Measurements from ENCODE around the gene RAB23. TPM values are rescaled to one million over a fixed set of nuclear protein-coding genes. Genes with fewer than 3 reads are reported as not detected.

The RAB23 gene
- total RNA-seq, 1 donor, result 82.2 TPM

GRCh38 chr6:57183336-57183735 is 38.8 kb downstream of the RAB23 start:
- no peaks in the 10 kb centered on the region for H3K9me3 ChIP-seq (ENCODE audit: low read depth, low read length)
- H4K20me1 ChIP-seq (ENCODE audit: insufficient read depth, low read length), result no peaks in the 10 kb centered on the region
- peaks cover 50% of the 10 kb centered on the region for H3K79me2 ChIP-seq (ENCODE audit: insufficient read depth, low read length)
- H3K4me2 ChIP-seq (ENCODE audit: insufficient read depth, low read length), result no peak overlapping the region
- DNase-seq (ENCODE audit: insufficient read length, low spot score, missing footprints), result no peak
- peaks cover 66% of the 10 kb centered on the region for H3K36me3 ChIP-seq (ENCODE audit: insufficient read depth, low read length)
- peaks cover 7% of the 10 kb centered on the region for H3K4me1 ChIP-seq (ENCODE audit: insufficient read depth, low read length)
- H3K4me3 ChIP-seq (ENCODE audit: insufficient read depth, low read length), result no peak overlapping the region
- TF ChIP-seq CTCF (IDR thresholded peaks at IDR 0.05; ENCODE audit: extremely low read depth, low read depth, low read length), result no peak
- H2AFZ ChIP-seq (ENCODE audit: low read length), result no peak overlapping the region
- no peak overlapping the region for H3K27ac ChIP-seq (ENCODE audit: low read depth, low read length)
- H3K27me3 ChIP-seq (ENCODE audit: insufficient read depth, low read length), result no peaks in the 10 kb centered on the region

GRCh38 chr6:57182017-57182432 is 40.1 kb downstream of the RAB23 start:
- H2AFZ ChIP-seq (ENCODE audit: low read length), result no peak overlapping the region
- H3K4me2 ChIP-seq (ENCODE audit: insufficient read depth, low read length), result no peak overlapping the region
- H3K4me1 ChIP-seq (ENCODE audit: insufficient read depth, low read length), result peaks cover 14% of the 10 kb centered on the region
- TF ChIP-seq CTCF (IDR thresholded peaks at IDR 0.05; ENCODE audit: extremely low read depth, low read depth, low read length), result no peak
- peaks cover 5% of the 10 kb centered on the region for H4K20me1 ChIP-seq (ENCODE audit: insufficient read depth, low read length)
- DNase-seq (ENCODE audit: insufficient read length, low spot score, missing footprints), result no peak
- no peaks in the 10 kb centered on the region for H3K9me3 ChIP-seq (ENCODE audit: low read depth, low read length)
- peaks cover 66% of the 10 kb centered on the region for H3K36me3 ChIP-seq (ENCODE audit: insufficient read depth, low read length)
- no peaks in the 10 kb centered on the region for H3K27me3 ChIP-seq (ENCODE audit: insufficient read depth, low read length)
- H3K4me3 ChIP-seq (ENCODE audit: insufficient read depth, low read length), result no peak overlapping the region
- H3K79me2 ChIP-seq (ENCODE audit: insufficient read depth, low read length), result peaks cover 61% of the 10 kb centered on the region
- no peak overlapping the region for H3K27ac ChIP-seq (ENCODE audit: low read depth, low read length)

- TF ChIP-seq CTCF (IDR thresholded peaks at IDR 0.05; ENCODE audit: extremely low read depth, low read depth, low read length), result no peak
- no peak overlapping the region for H2AFZ ChIP-seq (ENCODE audit: low read length)
- H3K4me1 ChIP-seq (ENCODE audit: insufficient read depth, low read length), result peaks cover 20% of the 10 kb centered on the region
- H3K36me3 ChIP-seq (ENCODE audit: insufficient read depth, low read length), result peaks cover 58% of the 10 kb centered on the region
- DNase-seq (ENCODE audit: insufficient read length, low spot score, missing footprints), result no peak
- H3K27me3 ChIP-seq (ENCODE audit: insufficient read depth, low read length), result no peaks in the 10 kb centered on the region
- no peak overlapping the region for H3K4me3 ChIP-seq (ENCODE audit: insufficient read depth, low read length)
- H4K20me1 ChIP-seq (ENCODE audit: insufficient read depth, low read length), result peaks cover 13% of the 10 kb centered on the region
- no peak overlapping the region for H3K27ac ChIP-seq (ENCODE audit: low read depth, low read length)
- H3K79me2 ChIP-seq (ENCODE audit: insufficient read depth, low read length), result peaks cover 71% of the 10 kb centered on the region
- H3K4me2 ChIP-seq (ENCODE audit: insufficient read depth, low read length), result no peak overlapping the region
- H3K9me3 ChIP-seq (ENCODE audit: low read depth, low read length), result no peaks in the 10 kb centered on the region
Observed at GRCh38 chr6:57180596-57180995, 41.5 kb downstream of the RAB23 start.

GRCh38 chr6:57177545-57178265 is 44.4 kb downstream of the RAB23 start:
- H3K4me1 ChIP-seq (ENCODE audit: insufficient read depth, low read length), result peaks cover 34% of the 10 kb centered on the region
- H3K4me3 ChIP-seq (ENCODE audit: insufficient read depth, low read length), result no peak overlapping the region
- H3K4me2 ChIP-seq (ENCODE audit: insufficient read depth, low read length), result peak overlapping the region; percentile 29
- H3K27me3 ChIP-seq (ENCODE audit: insufficient read depth, low read length), result no peaks in the 10 kb centered on the region
- H3K36me3 ChIP-seq (ENCODE audit: insufficient read depth, low read length), result peaks cover 34% of the 10 kb centered on the region
- TF ChIP-seq CTCF (IDR thresholded peaks at IDR 0.05; ENCODE audit: extremely low read depth, low read depth, low read length), result no peak
- peak overlapping the region; percentile 41 for H3K27ac ChIP-seq (ENCODE audit: low read depth, low read length)
- peaks cover 17% of the 10 kb centered on the region for H4K20me1 ChIP-seq (ENCODE audit: insufficient read depth, low read length)
- H3K9me3 ChIP-seq (ENCODE audit: low read depth, low read length), result no peaks in the 10 kb centered on the region
- DNase-seq (ENCODE audit: insufficient read length, low spot score, missing footprints), result peak; percentile 84
- H3K79me2 ChIP-seq (ENCODE audit: insufficient read depth, low read length), result peaks cover 91% of the 10 kb centered on the region
- H2AFZ ChIP-seq (ENCODE audit: low read length), result no peak overlapping the region

Measured in osteoblast (primary cell).